Measurements from ENCODE around the gene NRXN3. TPM values are rescaled to one million over a fixed set of nuclear protein-coding genes. Genes with fewer than 3 reads are reported as not detected.

Gene NRXN3
- total RNA-seq, 2 experiments from 2014 or later, result not detected

- no peak overlapping the region for H3K4me3 ChIP-seq (ENCODE audit: low read depth, low read length, poor library complexity, severe bottlenecking)
- ChIA-PET POLR2A (no interaction called here), CTCF (ENCODE audit: unreplicated experiment) (no interaction called here)
- H3K9me2 ChIP-seq (ENCODE audit: insufficient read depth, low read length), result no peaks in the 10 kb centered on the region
- TF ChIP-seq EZH2phosphoT487 (IDR thresholded peaks at IDR 0.05; ENCODE audit: borderline replicate concordance, low read depth, low read length) (no peak), CTCF (conservative IDR thresholded peaks at IDR 0.05; ENCODE audit: low read length) (no peak)
- no TSS peak for BruUV-seq (replicated peaks)
- no peak overlapping the region for H3K27ac ChIP-seq (ENCODE audit: low read depth, low read length, poor library complexity, severe bottlenecking)
- H4K20me1 ChIP-seq (ENCODE audit: insufficient read depth, low read length), result no peaks in the 10 kb centered on the region
- H3K36me3 ChIP-seq (ENCODE audit: insufficient read depth, low read length), result no peaks in the 10 kb centered on the region
- H3K4me2 ChIP-seq (ENCODE audit: low read length), result no peak overlapping the region
- no peaks in the 10 kb centered on the region for H3K4me1 ChIP-seq (ENCODE audit: insufficient read depth, low read length, poor library complexity, severe bottlenecking)
- H3K79me2 ChIP-seq (ENCODE audit: insufficient read depth, low read depth, low read length), result no peaks in the 10 kb centered on the region
- DNase-seq (ENCODE audit: low spot score), result no peak
- H3K9me3 ChIP-seq (ENCODE audit: low read length), result no peaks in the 10 kb centered on the region
- H2AFZ ChIP-seq (ENCODE audit: low read length), result no peak overlapping the region
- intact Hi-C loops (cut with micrococcal nuclease; ENCODE audit: unreplicated experiment), result no loop called here
Observed at GRCh38 chr14:78992867-78993266, 822.7 kb downstream of the NRXN3 start.

- no peaks in the 10 kb centered on the region for H4K20me1 ChIP-seq (ENCODE audit: insufficient read depth, low read length)
- no peak overlapping the region for H3K27ac ChIP-seq (ENCODE audit: low read depth, low read length, poor library complexity, severe bottlenecking)
- no peaks in the 10 kb centered on the region for H3K4me1 ChIP-seq (ENCODE audit: insufficient read depth, low read length, poor library complexity, severe bottlenecking)
- H3K36me3 ChIP-seq (ENCODE audit: insufficient read depth, low read length), result no peaks in the 10 kb centered on the region
- no peak overlapping the region for H2AFZ ChIP-seq (ENCODE audit: low read length)
- intact Hi-C loops (cut with micrococcal nuclease; ENCODE audit: unreplicated experiment), result no loop called here
- no peak overlapping the region for H3K4me2 ChIP-seq (ENCODE audit: low read length)
- no peaks in the 10 kb centered on the region for H3K9me3 ChIP-seq (ENCODE audit: low read length)
- H3K9me2 ChIP-seq (ENCODE audit: insufficient read depth, low read length), result no peaks in the 10 kb centered on the region
- BruUV-seq (replicated peaks), result no TSS peak
- ChIA-PET POLR2A (interaction anchor here (0.7 kb wide), 2 partner anchors 930 to 1234 kb away, joined by 3 read pairs; no protein-coding TSS in a partner anchor), CTCF (ENCODE audit: unreplicated experiment) (no interaction called here)
- TF ChIP-seq EZH2phosphoT487 (IDR thresholded peaks at IDR 0.05; ENCODE audit: borderline replicate concordance, low read depth, low read length) (no peak), CTCF (conservative IDR thresholded peaks at IDR 0.05; ENCODE audit: low read length) (no peak)
- H3K4me3 ChIP-seq (ENCODE audit: low read depth, low read length, poor library complexity, severe bottlenecking), result no peak overlapping the region
- no peak for DNase-seq (ENCODE audit: low spot score)
- no peaks in the 10 kb centered on the region for H3K79me2 ChIP-seq (ENCODE audit: insufficient read depth, low read depth, low read length)
Observed at GRCh38 chr14:78997811-78998210, 827.6 kb downstream of the NRXN3 start.

GRCh38 chr14:79009286-79009685 lies 839.1 kb downstream of the NRXN3 start:
- intact Hi-C loops (cut with micrococcal nuclease; ENCODE audit: unreplicated experiment), result no loop called here
- H3K27ac ChIP-seq (ENCODE audit: low read depth, low read length, poor library complexity, severe bottlenecking), result no peak overlapping the region
- no TSS peak for BruUV-seq (replicated peaks)
- POLR2A ChIA-PET, result no interaction called here
- H3K4me2 ChIP-seq (ENCODE audit: low read length), result no peak overlapping the region
- no peaks in the 10 kb centered on the region for H3K9me2 ChIP-seq (ENCODE audit: insufficient read depth, low read length)
- TF ChIP-seq CTCF (conservative IDR thresholded peaks at IDR 0.05; ENCODE audit: low read length) (no peak), EZH2phosphoT487 (IDR thresholded peaks at IDR 0.05; ENCODE audit: borderline replicate concordance, low read depth, low read length) (no peak)
- H3K4me1 ChIP-seq (ENCODE audit: insufficient read depth, low read length, poor library complexity, severe bottlenecking), result no peaks in the 10 kb centered on the region
- H3K79me2 ChIP-seq (ENCODE audit: insufficient read depth, low read depth, low read length), result no peaks in the 10 kb centered on the region
- H3K4me3 ChIP-seq (ENCODE audit: low read depth, low read length, poor library complexity, severe bottlenecking), result no peak overlapping the region
- H3K9me3 ChIP-seq (ENCODE audit: low read length), result no peaks in the 10 kb centered on the region
- H4K20me1 ChIP-seq (ENCODE audit: insufficient read depth, low read length), result no peaks in the 10 kb centered on the region
- no peaks in the 10 kb centered on the region for H3K36me3 ChIP-seq (ENCODE audit: insufficient read depth, low read length)
- H2AFZ ChIP-seq (ENCODE audit: low read length), result no peak overlapping the region
- CTCF ChIA-PET (ENCODE audit: unreplicated experiment), result interaction anchor here (0.6 kb wide), 1 partner anchor 43 kb away, joined by 4 read pairs; no protein-coding TSS in a partner anchor
- no peak for DNase-seq (ENCODE audit: low spot score)
